Suprapubic skin (tissue), 3 donors: ENCODE measurements around the gene LRMDA.

Source experiments
- POLR2AphosphoS5 ChIP-seq, 3 donors: sonication (generic); formaldehyde crosslinking; IDR thresholded peaks; one replicate each; pipeline ENCODE4 v1.6.1; 2017; ENCODE audit warnings: antibody characterized with exemption in 3 of 3
- TF ChIP-seq, protein P1 (sequence below), 2 donors: fragments of 200-600 bp in 1 of 2; fragments of 450-650 bp in 1 of 2; sonication (generic) in 1 of 2; IDR thresholded peaks; one replicate each; pipeline ENCODE4 v1.5.1; 2016 to 2019; ENCODE audit warnings: antibody characterized with exemption in 2 of 2, mild to moderate bottlenecking in 1 of 2, moderate library complexity in 1 of 2

DNA sequence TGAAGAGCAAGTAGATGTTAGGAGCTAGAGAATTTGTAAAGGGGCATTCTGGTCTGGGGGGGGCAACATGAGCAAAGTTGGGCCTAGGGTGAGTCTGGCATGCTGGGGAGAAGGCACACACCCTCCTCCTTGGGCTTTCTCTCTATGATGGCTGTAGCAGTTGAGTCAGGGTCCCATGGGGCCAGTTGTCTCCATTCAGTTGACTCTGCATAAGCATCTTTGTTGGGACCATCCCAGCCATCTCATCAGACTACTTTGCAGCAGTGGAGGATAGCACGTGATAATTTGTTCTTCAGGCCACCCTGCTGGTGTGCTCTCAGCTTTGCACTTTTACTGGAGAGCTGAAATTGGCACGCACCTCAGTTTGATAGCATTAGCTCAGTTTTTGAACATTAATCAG is 55.2 kb downstream of the LRMDA start:
- TF ChIP-seq POLR2AphosphoS5 (IDR thresholded peaks at IDR 0.05), result no peak
- TF ChIP-seq, protein P1, sequence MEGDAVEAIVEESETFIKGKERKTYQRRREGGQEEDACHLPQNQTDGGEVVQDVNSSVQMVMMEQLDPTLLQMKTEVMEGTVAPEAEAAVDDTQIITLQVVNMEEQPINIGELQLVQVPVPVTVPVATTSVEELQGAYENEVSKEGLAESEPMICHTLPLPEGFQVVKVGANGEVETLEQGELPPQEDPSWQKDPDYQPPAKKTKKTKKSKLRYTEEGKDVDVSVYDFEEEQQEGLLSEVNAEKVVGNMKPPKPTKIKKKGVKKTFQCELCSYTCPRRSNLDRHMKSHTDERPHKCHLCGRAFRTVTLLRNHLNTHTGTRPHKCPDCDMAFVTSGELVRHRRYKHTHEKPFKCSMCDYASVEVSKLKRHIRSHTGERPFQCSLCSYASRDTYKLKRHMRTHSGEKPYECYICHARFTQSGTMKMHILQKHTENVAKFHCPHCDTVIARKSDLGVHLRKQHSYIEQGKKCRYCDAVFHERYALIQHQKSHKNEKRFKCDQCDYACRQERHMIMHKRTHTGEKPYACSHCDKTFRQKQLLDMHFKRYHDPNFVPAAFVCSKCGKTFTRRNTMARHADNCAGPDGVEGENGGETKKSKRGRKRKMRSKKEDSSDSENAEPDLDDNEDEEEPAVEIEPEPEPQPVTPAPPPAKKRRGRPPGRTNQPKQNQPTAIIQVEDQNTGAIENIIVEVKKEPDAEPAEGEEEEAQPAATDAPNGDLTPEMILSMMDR (IDR thresholded peaks at IDR 0.05), result no peak
